ENCODE measurements around the gene AATF. TPM values are rescaled to one million over a fixed set of nuclear protein-coding genes. Genes with fewer than 3 reads are reported as not detected.

Gene AATF
- total and polyA plus RNA-seq, 4 donors, result 20.9 to 43.3 (median 33.4) TPM

DNA sequence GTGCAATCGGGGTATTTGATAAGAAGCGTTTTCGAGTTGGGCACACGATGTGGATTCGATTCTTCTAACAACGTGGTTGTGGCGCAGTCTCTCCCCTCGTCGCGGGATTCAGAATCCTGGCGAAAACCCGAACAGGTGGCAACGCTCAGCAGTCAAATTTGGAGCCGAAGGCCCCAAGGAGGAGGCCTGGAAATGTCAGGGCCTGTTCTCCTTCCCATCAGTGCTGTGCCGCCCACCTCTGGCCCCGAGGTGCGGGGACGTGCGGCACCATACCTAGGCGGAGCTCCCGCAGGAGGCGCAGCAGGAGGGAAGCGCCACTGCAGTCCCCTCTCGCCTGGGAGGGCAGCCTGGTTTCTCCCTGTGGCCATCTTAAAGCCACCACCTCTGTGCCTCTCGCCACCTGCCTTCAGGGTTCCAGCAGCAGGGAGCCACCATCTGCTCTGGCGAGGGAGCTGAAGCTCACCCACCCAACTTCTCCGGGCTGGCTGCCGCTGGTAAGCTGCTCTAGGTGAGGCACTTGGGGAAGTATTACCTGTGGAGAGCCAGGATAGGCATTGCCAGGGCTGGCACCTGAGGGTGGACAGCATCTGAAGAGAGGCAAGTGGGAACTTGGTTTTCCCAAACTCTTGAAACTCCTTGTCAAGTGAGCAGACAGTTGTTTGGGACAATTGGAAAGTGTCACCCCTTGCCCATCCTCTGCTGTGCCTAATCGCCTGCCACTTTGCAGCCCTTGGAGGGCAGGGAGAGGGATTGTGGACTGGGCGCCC, 2.6 kb upstream of the AATF start:
- Histone ChIP-seq H3K9me3 (ENCODE audit: control insufficient read depth, insufficient read depth, low read length) (no peaks in the 10 kb centered on the region), H3K4me1 (ENCODE audit: control insufficient read depth, insufficient read depth, low read length) (peaks cover 33% of the 10 kb centered on the region), H3K27me3 (ENCODE audit: control insufficient read depth, insufficient read depth, low read length) (peaks cover 69% of the 10 kb centered on the region), H3K36me3 (ENCODE audit: control insufficient read depth, insufficient read depth, low read length) (peaks cover 8% of the 10 kb centered on the region), H3K4me3 (ENCODE audit: low read depth, low read length) (no peak overlapping the region), H3K27ac (ENCODE audit: low read depth, low read length) (no peak overlapping the region)
- DNase-seq (ENCODE audit: low read depth in 4 of 6, low spot score in 6 of 6), result peak in 1 of 6 donors; percentile 7
- WGBS (ENCODE audit: insufficient coverage), result 3% methylated on average over 30 of the region's 30 CpGs

DNA sequence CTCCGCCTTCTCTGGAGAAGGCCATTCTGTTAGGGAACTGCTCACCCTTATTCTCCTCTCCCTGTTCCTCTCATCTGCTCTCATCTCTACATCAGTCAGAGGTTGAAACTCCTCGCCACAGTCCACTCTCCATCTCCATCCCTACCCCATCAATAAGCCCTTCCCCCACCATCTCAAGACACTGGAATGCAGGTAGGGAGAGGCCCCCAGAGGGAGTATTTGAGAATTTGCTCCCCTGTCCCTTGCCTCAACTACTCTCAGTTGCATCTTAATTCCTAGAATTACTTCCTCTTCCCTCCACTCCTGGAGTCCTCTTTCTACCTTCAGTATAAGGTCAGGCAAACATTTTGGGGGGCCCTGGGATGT, 2.0 kb upstream of the AATF start:
- no peaks in the 10 kb centered on the region for H3K9me3 ChIP-seq (ENCODE audit: control insufficient read depth, insufficient read depth, low read length)
- peaks cover 33% of the 10 kb centered on the region for H3K4me1 ChIP-seq (ENCODE audit: control insufficient read depth, insufficient read depth, low read length)
- H3K27ac ChIP-seq (ENCODE audit: low read depth, low read length), result no peak overlapping the region
- WGBS (ENCODE audit: insufficient coverage), result 21% methylated on average over 2 of the region's 2 CpGs
- H3K27me3 ChIP-seq (ENCODE audit: control insufficient read depth, insufficient read depth, low read length), result peaks cover 63% of the 10 kb centered on the region
- no peak overlapping the region for H3K4me3 ChIP-seq (ENCODE audit: low read depth, low read length)
- peaks cover 8% of the 10 kb centered on the region for H3K36me3 ChIP-seq (ENCODE audit: control insufficient read depth, insufficient read depth, low read length)
- no peak for DNase-seq (ENCODE audit: low read depth in 4 of 6, low spot score in 6 of 6)

GRCh38 chr17:36947922-36948716, 635 bp upstream of the AATF start:
- Histone ChIP-seq H3K36me3 (ENCODE audit: control insufficient read depth, insufficient read depth, low read length) (peaks cover 5% of the 10 kb centered on the region), H3K4me3 (ENCODE audit: low read depth, low read length) (peak overlapping the region; percentile 91), H3K9me3 (ENCODE audit: control insufficient read depth, insufficient read depth, low read length) (no peaks in the 10 kb centered on the region), H3K27me3 (ENCODE audit: control insufficient read depth, insufficient read depth, low read length) (peaks cover 49% of the 10 kb centered on the region), H3K27ac (ENCODE audit: low read depth, low read length) (peak overlapping the region; percentile 93), H3K4me1 (ENCODE audit: control insufficient read depth, insufficient read depth, low read length) (peaks cover 20% of the 10 kb centered on the region)
- DNase-seq (ENCODE audit: low read depth in 4 of 6, low spot score in 6 of 6), result peak in 2 of 6 donors; percentile 32 to 76
- WGBS (ENCODE audit: insufficient coverage), result 0% methylated on average over 21 of the region's 26 CpGs

- H3K9me3 ChIP-seq (ENCODE audit: control insufficient read depth, insufficient read depth, low read length), result no peaks in the 10 kb centered on the region
- DNase-seq (ENCODE audit: low read depth in 4 of 6, low spot score in 6 of 6), result no peak
- peak overlapping the region; percentile 93 for H3K27ac ChIP-seq (ENCODE audit: low read depth, low read length)
- peaks cover 12% of the 10 kb centered on the region for H3K36me3 ChIP-seq (ENCODE audit: control insufficient read depth, insufficient read depth, low read length)
- WGBS (ENCODE audit: insufficient coverage), result 2% methylated on average over 9 of the region's 9 CpGs
- peak overlapping the region; percentile 91 for H3K4me3 ChIP-seq (ENCODE audit: low read depth, low read length)
- H3K4me1 ChIP-seq (ENCODE audit: control insufficient read depth, insufficient read depth, low read length), result peaks cover 16% of the 10 kb centered on the region
- H3K27me3 ChIP-seq (ENCODE audit: control insufficient read depth, insufficient read depth, low read length), result peaks cover 36% of the 10 kb centered on the region
Measured at GRCh38 chr17:36949461-36949927, 740 bp downstream of the AATF start.

DNA sequence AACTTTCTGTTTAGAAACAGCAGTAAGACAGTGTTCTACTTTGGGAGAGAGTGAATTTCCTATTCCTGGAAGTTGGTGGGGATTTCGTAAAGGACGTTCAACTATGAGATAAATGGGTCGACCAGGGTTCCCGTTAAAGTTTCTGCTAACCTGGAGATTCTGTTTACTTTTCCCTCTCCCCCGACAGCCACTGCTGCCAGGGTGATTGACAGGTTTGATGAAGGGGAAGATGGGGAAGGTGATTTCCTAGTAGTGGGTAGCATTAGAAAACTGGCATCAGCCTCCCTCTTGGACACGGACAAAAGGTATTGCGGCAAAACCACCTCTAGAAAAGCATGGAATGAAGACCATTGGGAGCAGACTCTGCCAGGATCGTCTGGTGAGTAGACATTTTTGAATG, 1.3 kb downstream of the AATF start:
- DNase-seq (ENCODE audit: low read depth in 4 of 6, low spot score in 6 of 6), result no peak
- Histone ChIP-seq H3K4me1 (ENCODE audit: control insufficient read depth, insufficient read depth, low read length) (peaks cover 16% of the 10 kb centered on the region), H3K9me3 (ENCODE audit: control insufficient read depth, insufficient read depth, low read length) (no peaks in the 10 kb centered on the region), H3K27me3 (ENCODE audit: control insufficient read depth, insufficient read depth, low read length) (peaks cover 30% of the 10 kb centered on the region), H3K4me3 (ENCODE audit: low read depth, low read length) (peak overlapping the region; percentile 91), H3K27ac (ENCODE audit: low read depth, low read length) (no peak overlapping the region), H3K36me3 (ENCODE audit: control insufficient read depth, insufficient read depth, low read length) (peaks cover 12% of the 10 kb centered on the region)
- 78% methylated on average over 5 of the region's 8 CpGs for WGBS (ENCODE audit: insufficient coverage)

DNA sequence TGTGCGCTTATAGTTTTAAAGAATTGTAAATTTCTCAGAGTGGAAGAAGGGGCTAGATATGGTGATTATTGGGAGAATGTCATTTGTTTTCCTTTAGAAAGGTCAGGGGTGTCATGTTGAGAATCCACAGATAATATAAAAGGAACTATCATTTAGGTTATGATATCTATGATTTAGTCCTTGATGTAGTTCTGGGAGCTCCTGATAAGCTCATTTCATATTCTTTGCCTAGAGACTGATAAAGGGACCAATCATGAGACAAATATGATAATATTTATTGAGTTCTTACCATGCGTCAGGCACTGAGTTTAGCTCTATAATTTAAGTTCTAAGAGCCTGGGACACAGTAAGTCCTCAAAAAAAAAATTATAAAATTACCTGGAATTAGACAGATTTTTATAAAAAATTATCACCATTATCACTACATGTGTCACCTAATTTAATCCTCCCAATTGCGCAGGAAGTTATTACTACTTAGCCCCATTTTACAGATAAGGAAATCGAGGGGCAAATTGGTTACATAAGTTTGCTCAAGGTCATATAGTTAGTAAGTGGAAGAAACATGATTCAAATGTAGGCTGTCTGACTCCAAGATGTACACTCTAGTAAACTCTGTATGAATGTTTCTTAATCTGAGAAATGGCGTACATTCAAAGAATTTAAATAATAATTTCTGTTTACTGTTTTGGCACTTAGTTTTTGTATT, 2.5 kb downstream of the AATF start:
- Histone ChIP-seq H3K4me3 (ENCODE audit: low read depth, low read length) (no peak overlapping the region), H3K4me1 (ENCODE audit: control insufficient read depth, insufficient read depth, low read length) (peaks cover 11% of the 10 kb centered on the region), H3K9me3 (ENCODE audit: control insufficient read depth, insufficient read depth, low read length) (no peaks in the 10 kb centered on the region), H3K27ac (ENCODE audit: low read depth, low read length) (no peak overlapping the region), H3K27me3 (ENCODE audit: control insufficient read depth, insufficient read depth, low read length) (peaks cover 18% of the 10 kb centered on the region), H3K36me3 (ENCODE audit: control insufficient read depth, insufficient read depth, low read length) (peaks cover 21% of the 10 kb centered on the region)
- DNase-seq (ENCODE audit: low read depth in 4 of 6, low spot score in 6 of 6), result no peak
- WGBS (ENCODE audit: insufficient coverage), result no CpG with 5 or more reads among the region's 5 CpGs

DNA sequence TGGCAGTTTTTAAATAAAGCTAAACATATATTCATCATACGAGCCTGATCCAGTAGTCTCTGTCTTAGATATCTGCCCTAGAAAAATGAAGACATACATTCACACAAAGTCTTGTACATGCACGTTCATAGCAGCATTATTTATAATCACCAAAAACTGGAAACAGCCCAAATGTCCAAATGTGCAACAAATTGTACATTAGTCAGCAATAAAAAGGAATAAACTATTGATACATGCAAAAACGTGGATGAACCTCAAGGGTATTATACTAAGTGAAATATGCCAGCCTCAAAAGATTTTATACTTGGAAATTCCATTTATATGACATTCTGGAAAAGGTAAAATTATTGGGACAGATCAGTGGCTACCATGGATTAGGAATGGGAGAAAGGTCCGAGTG, 22.8 kb downstream of the AATF start:
- no peaks in the 10 kb centered on the region for H3K9me3 ChIP-seq (ENCODE audit: control insufficient read depth, insufficient read depth, low read length)
- no peak for DNase-seq (ENCODE audit: low read depth in 4 of 6, low spot score in 6 of 6)
- no peaks in the 10 kb centered on the region for H3K4me1 ChIP-seq (ENCODE audit: control insufficient read depth, insufficient read depth, low read length)
- H3K4me3 ChIP-seq (ENCODE audit: low read depth, low read length), result no peak overlapping the region
- H3K36me3 ChIP-seq (ENCODE audit: control insufficient read depth, insufficient read depth, low read length), result peaks cover 2% of the 10 kb centered on the region
- 73% methylated on average over 2 of the region's 4 CpGs for WGBS (ENCODE audit: insufficient coverage)
- no peak overlapping the region for H3K27ac ChIP-seq (ENCODE audit: low read depth, low read length)
- no peaks in the 10 kb centered on the region for H3K27me3 ChIP-seq (ENCODE audit: control insufficient read depth, insufficient read depth, low read length)

DNA sequence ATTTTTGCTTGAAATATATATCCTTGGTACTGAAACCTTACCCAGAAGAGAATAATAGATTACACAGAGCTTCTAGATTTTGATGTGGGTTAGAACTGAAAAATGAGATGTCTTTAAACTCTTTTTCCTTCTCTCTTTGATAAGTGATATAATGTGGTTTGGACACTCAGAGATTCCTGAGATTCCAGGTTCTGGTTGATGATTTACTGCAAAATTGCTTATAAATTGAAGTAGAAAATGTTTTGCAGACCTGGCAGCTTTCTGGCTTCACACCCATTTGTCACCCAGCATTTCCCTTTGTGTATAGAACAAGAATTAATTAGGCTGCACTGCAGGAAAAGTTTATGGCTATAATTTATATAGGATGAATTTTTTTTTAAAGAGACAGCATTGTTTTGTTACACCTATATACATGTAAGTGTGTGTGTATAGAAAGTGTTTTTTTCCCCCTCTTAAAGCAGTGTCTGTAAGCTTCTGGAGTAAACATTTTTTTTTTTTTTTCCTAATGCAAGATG, 23.5 kb downstream of the AATF start:
- Histone ChIP-seq H3K4me1 (ENCODE audit: control insufficient read depth, insufficient read depth, low read length) (no peaks in the 10 kb centered on the region), H3K4me3 (ENCODE audit: low read depth, low read length) (no peak overlapping the region), H3K9me3 (ENCODE audit: control insufficient read depth, insufficient read depth, low read length) (no peaks in the 10 kb centered on the region), H3K36me3 (ENCODE audit: control insufficient read depth, insufficient read depth, low read length) (no peaks in the 10 kb centered on the region), H3K27me3 (ENCODE audit: control insufficient read depth, insufficient read depth, low read length) (no peaks in the 10 kb centered on the region), H3K27ac (ENCODE audit: low read depth, low read length) (no peak overlapping the region)
- DNase-seq (ENCODE audit: low read depth in 4 of 6, low spot score in 6 of 6), result peak in 1 of 6 donors; percentile 53

- H3K36me3 ChIP-seq (ENCODE audit: control insufficient read depth, insufficient read depth, low read length), result no peaks in the 10 kb centered on the region
- H3K4me3 ChIP-seq (ENCODE audit: low read depth, low read length), result no peak overlapping the region
- H3K9me3 ChIP-seq (ENCODE audit: control insufficient read depth, insufficient read depth, low read length), result no peaks in the 10 kb centered on the region
- no peak overlapping the region for H3K27ac ChIP-seq (ENCODE audit: low read depth, low read length)
- no peaks in the 10 kb centered on the region for H3K4me1 ChIP-seq (ENCODE audit: control insufficient read depth, insufficient read depth, low read length)
- peak in 1 of 6 donors; percentile 7 for DNase-seq (ENCODE audit: low read depth in 4 of 6, low spot score in 6 of 6)
- WGBS (ENCODE audit: insufficient coverage), result no CpG with 5 or more reads among the region's 1 CpG
- no peaks in the 10 kb centered on the region for H3K27me3 ChIP-seq (ENCODE audit: control insufficient read depth, insufficient read depth, low read length)
Measured at GRCh38 chr17:36972905-36973304, 24.2 kb downstream of the AATF start.

Data from spinal cord (tissue), 10 donors.